Iris pigment epithelial cell (primary cell): ENCODE measurements around the gene CDH1.
"Not testable (repeated sequence)": the region's sequence is repeated elsewhere in the genome, so short reads cannot be mapped to it uniquely, and the experiment has no call there.

Experiments used
- DNase-seq: peaks from one replicate; pipeline ENCODE4 v3.0.0-alpha.2; 2011; ENCODE audit warnings: low read depth

CDH1 gene

DNA sequence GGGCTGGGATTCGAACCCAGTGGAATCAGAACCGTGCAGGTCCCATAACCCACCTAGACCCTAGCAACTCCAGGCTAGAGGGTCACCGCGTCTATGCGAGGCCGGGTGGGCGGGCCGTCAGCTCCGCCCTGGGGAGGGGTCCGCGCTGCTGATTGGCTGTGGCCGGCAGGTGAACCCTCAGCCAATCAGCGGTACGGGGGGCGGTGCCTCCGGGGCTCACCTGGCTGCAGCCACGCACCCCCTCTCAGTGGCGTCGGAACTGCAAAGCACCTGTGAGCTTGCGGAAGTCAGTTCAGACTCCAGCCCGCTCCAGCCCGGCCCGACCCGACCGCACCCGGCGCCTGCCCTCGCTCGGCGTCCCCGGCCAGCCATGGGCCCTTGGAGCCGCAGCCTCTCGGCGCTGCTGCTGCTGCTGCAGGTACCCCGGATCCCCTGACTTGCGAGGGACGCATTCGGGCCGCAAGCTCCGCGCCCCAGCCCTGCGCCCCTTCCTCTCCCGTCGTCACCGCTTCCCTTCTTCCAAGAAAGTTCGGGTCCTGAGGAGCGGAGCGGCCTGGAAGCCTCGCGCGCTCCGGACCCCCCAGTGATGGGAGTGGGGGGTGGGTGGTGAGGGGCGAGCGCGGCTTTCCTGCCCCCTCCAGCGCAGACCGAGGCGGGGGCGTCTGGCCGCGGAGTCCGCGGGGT, at the start of gene CDH1:
Gene CDH1, plus strand, starts transcription at position 247 of the 684 bp plus-strand sequence. Its CDS starts 124 bp downstream, at position 371.
- no peak for DNase-seq

DNA sequence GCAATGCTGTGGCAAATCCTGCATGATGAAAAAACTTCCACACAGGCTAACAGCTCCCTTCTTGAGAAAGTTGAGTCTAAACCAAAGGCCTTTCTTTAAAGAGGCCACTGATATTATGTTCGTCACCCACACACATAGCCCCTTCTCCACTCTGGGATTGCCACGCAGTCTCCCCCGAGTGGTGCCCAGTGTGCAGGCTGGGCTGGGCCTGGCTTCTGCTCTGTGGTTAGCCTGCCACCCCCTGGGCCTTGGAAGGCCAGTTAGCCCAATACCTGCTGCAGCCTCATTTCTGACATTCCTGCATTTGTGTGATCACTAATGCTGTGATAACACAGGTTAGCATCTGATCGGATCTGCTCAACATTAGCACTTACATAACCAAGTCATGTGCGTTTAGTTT, 47.2 kb upstream of the CDH1 start:
- no peak for DNase-seq

DNA sequence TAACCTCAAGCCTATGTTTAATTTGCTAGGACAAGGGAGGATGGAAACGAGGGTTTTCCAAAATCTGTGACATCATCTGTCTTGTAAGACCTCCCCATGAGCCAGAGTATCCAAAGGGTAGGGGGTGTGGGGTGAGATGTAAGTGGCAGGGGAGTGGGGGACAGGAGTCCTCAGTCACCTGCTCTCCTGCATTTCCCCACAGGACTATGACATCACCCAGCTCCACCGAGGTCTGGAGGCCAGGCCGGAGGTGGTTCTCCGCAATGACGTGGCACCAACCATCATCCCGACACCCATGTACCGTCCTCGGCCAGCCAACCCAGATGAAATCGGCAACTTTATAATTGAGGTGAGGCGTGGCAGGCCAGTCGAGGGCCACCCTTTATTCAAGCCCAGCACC, 41.5 kb upstream of the CDH1 start:
- no peak for DNase-seq

DNA sequence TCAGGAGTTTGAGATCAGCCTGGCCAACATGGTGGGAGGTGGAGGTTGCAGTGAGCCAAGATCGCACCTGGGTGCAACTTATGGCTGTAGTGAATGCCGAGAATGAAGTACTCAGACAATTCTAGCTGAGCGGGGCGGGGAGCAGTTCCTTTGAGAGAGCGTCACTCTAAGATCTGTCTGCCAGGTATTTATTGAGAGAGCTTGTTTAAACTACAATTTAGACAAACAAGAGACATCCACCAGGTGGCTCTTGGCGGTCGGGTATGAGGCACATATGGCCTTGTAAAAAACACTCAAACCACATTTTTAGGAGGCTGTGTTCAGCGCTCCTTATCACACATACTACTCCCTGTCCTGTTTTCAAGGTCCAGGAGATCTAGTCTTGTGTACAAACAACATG, 40.6 kb upstream of the CDH1 start:
- DNase-seq = no peak

DNA sequence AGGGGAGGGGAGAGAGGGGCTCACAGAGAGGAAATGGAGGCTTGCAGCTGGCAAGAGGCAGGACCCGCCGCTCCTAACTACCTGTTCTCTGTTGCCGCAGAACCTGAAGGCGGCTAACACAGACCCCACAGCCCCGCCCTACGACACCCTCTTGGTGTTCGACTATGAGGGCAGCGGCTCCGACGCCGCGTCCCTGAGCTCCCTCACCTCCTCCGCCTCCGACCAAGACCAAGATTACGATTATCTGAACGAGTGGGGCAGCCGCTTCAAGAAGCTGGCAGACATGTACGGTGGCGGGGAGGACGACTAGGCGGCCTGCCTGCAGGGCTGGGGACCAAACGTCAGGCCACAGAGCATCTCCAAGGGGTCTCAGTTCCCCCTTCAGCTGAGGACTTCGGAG, 39.0 kb upstream of the CDH1 start:
- no peak for DNase-seq

DNA sequence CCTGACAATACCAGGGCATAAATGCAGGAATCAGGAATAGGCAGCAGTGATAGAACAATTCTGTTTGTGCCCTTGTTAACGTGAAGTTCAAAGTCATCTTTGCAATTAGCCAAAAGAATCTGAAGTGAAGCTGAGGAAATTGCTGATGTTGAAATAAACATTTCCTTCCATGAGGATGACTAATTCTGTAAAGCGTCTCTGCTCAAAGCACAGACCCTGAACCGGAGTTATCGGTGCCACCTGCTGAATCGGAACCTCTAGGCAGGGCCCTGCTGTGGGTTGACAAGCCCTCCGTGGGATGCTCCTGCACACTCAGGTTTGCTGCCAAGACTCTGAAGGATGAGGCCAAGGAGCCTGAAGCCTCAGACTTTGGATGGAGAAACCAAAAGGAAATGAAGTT, 37.0 kb upstream of the CDH1 start:
- peak; percentile 62 for DNase-seq

DNA sequence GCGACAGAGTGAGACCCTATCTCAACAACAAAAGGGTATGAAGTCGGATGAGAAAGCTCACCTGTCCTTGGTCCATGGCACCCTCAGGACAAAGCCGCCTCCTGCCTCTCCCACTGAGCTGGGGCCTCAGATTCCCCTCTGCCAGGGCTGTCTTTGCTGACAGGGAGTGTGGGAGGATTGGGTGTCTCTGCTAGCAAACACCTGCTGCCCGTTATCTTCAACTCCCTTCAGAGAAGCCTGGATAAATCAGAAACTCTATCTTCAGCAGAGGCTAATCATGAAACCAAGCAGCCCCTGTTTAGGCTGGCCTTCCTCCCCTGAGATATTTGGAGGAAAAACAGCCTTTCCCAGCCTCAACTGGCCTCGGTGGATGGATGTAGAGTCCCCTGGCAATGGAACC, 36.3 kb upstream of the CDH1 start:
- DNase-seq = no peak

DNA sequence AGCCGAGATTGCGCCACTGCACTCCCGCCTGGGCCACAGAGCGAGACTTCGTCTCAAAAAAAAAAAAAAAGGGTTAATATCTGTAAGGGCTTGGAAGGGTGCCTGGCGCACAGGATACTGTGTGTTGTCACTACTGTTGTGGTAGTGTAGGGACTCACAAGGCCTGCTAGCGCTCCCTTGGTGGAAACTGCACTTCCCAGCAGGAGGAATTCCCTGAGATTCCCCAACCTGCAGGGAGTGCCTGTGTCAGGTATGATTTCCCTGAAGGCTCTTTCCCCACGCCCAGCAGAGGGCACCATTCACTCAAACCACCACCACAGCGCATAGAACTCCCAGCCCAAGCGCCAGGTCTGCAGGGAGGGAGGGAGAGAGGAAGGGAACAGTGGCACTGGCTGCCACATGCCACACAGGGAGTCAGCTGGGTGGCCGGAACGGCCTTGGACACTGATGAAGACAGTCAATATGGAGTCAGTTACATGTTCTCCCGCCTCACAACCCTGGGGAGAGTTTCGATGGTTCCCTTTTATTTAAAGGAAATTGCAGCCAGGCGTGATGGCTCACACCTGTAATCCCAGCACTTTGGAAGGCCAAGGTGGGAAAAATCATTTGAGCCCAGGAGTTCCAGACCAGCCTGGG, 32.7 kb upstream of the CDH1 start:
- peak; percentile 62 for DNase-seq

DNA sequence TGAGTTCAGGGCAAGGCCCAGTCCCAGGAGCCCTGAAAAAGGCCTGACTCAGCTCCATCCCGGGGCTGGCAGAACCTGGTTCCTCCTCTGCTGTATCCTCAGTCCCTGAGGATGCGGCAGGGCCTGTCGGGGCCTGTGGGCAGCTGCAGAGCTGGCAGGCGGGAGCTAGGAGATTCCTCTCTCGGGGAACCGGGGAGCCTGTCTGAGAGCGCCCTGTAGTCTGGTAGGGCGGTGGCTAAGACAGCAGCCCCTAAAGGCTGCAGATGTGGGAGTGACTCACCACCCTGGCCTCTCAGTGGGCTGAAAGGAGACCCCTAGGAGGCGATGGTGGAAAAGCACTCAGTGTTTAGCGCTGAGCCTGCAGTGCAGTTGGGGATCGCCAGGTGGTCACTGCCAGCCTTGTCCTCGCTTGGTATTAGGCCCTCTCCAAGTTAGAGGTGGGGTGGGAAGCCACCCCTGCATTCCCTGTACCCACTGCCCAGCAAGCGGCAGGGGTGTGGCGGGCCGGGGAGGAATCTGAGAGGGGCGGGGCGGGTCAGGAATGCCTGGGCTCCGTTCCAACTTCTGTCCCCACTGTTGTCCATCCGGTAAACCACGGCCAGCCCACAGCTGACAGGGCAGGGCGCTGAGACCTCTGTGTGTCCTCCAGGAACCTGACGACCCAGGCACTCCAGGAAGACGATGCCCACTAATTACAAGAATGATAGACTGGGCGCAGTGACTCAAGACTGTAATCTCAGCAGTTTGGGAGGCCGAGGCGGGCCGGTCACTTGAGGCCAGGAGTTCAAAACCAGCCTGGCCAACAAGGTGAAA, 29.5 kb upstream of the CDH1 start:
- DNase-seq = peak; percentile 26

DNA sequence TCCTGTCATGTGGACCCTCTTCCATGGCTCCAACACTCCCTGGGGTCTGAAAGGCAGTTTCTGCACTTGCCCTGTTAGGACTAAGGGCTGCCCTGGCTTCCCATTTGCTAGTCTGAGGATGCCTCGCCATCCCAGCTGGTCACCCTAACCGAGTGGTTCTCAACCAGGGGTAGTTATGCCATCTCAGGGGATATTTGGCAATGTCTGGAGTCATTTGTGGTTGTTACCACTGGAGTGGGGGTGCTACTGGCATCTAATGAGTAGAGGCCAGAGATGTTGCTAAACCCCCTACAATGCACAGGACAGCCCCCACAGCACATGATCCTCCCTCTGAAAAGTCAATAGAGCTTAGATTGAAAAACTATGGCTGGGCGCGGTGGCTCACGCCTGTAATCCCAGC, 26.9 kb upstream of the CDH1 start:
- no peak for DNase-seq

DNA sequence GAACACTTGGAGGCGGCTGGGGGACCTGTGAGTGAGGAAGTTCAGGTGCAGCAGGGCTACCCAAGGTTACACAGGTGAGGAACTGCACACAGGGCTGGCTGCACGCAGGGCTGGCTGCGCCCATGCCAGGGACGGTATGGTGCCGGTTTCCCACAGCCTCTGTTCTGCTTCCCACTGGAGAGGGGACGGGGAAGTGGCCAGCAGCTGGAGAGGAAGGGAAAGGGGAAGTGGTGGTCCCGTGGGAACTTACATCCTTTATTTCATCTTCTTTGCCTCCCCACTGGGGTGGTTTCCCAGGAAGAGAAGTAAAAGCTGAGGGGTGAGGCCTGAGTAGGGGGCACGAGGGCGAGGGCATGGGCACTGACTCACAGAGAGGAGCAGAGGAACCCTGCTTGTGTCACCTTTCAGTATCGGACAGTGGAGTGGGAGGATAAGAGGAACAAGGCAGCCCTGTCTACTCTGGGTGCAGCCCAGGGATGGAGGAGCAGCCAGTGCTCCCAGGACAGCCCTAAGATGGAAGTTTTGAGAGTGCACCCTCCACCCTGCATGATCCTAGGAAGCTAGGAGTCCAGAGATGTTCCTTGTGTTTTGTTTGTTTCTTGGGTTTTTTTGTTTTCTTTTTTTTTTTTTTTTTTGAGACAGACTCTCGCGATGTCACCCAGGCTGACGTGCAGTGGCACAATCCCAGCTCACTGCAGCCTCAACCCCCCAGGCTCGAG, 25.5 kb upstream of the CDH1 start:
- DNase-seq = no peak

DNA sequence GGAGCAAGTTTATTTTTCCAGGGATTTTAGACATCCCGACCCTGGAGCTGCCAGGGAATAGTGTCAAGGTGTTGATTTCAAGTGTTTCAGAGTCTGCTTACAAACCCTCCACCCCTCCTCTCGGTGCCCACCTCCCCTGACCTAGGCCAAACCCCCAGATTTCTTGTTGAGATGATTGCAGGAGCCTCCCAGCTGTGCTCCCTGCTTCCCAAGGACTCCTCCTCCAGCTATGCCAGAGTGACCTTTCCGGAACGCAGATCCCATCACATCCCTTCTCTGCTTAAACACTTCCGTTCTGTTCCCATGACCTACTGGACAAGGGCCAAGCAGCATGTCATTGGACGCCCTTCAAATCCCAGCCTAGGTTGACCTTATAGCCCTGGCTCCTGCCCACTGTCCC, 23.7 kb upstream of the CDH1 start:
- DNase-seq = no peak

DNA sequence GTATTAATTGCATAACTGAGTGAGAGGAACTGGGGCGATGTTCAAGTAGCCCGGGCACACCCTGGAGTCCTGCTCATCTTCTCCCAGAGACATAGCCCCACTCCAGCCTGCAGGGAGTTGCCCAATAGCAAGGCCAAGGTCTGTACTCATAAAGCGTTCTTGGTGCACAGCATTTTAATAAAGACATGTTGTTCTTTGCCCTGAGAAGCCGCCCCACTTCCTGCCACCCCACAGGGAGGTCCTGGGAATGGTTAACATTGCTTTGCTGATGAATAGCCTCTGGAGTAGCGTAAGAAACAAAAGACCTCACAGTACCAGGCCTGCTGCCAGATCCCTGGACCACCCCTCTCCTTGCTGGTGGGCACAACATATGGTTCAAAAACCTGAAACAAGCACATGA, 21.6 kb upstream of the CDH1 start:
- peak; percentile 29 for DNase-seq

DNA sequence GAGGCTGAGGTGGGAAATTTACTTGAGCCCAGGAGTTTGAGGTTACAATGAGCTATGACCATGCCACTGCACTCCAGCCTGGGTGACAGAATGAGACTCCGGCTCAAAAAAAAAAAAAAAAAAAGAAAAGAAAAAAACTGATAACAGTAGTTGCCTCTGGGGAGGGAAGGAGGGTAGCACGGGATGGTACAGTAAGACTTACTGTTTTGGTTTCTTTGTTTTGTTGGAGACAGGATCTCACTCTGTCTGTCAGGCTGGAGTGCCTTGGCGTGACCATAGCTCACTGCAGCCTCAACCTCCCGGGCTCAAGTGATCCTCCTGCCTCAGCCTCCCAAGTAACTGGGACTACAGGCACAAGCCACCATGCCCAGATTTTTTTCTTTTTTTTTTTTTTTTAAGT, 20.6 kb upstream of the CDH1 start:
- not testable (repeated sequence) for DNase-seq

DNA sequence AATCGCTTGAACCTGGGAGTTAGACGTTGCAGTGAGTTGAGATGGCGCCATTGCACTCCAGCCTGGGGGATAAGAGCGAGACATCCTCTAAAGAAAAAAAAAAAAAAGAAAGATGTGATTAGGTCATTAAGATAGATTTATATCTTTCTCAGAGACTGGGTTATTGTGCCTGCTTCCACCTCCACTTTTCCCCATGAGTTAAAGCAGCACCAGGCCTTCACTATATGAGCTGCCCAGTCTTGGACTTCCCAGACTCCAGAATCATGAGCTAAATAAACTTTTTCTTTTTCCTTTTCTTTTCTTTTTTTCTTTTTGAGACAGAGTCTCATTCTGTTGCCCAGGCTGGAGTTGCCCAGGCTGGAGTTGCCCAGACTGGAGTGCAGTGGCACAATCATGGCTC, 19.4 kb upstream of the CDH1 start:
- no peak for DNase-seq

DNA sequence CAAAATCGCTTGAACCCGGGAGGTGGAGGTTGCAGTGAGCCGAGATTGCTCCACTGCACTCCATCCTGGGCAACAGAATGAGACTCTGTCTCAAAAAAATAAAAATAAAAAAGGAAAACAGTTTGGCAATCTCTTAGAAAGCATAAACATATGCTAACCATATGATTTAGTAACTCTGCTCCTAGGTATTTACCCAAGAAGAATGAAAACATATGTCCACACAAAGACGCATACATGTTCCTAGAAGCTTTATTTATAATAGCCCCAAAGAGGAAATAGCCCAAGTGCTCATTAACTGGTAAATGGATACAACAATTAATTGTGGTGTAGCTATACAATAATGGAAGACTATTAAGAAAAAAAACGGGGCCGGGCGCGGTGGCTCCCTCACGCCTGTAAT, 18.5 kb upstream of the CDH1 start:
- DNase-seq = no peak

DNA sequence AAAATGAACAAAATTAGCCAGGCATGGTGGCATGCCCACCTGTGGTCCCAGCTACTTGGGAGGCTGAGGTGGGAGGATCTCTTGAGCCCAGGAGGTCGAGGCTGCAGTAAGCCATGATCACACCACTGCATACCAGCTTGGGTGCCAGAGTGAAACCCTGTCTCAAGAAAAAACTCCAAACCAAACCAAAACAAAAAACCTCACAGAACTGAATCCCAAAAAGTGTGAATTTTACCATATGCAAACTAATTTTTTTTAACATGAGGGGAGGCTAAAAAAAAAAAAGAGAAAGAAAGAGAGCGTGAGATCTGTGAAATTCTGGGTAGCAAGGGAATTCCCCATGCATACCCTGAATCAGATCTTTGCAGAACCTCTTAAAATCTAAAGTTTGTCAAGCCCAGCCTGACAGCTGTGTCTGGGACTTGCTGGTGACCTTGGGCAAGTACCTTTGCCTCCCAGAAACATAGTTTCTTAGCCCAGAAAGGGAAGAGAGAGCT, 17.1 kb upstream of the CDH1 start:
- no peak for DNase-seq

DNA sequence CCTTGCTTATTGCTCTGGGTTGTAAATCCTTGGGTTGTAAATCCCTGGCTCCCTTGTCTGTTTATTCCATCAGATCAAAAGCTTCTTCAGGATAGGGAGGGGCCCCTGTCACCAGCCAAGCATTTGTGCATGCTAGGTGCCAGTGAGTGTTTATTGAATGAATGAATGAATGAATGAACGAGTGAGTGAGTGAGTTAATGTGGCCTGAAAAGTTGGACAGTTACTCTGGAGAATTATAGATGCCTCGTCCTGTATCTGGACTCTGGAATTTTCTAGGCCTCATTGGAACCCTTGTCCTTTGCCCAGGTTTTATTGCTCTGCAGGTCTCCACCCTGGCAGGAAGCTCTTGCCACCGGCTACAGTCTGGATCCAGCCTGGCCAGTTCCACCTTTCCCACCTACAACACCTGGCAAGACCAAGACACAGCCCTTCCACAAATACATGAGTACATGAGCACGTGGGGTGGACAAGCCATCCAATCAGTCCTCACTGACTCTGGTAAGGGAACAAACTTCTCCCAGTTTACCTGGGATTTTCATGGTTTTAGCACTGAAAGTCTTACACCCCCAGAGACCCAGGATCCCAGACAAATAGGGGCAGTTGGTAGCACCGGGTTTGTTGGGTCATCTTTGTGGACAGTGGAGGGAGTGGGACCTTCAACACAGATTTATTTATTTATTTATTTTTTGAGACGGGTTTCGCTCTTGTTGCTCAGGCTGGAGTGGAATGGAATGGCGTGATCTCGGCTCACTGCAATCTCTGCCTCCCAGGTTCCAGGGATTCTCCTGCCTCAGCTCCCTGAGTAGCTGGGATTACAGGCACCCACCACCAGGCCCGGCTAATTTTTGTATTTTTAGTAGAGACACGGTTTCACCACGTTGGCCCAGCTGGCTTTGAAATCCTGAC, 14.7 kb upstream of the CDH1 start:
- DNase-seq = no peak

DNA sequence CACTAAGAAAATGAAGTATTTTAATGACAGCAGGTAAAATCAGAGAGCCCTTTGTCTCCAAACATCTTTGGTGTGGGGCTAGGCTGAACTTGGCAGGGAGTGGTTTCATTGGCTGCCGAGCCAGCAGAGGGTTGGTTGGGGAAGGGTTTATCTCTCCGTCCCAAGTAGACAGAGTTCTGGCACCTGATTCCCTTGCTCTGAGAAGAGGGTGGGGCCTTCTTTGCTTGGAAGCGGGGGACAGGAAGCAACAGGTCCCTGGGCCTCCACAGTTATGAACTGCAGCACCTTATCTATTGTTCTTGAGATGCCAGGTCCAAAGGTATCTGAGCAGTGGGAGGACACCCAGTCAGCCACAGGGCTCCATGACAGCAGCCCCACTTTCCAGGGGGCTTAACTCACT, 12.3 kb upstream of the CDH1 start:
- DNase-seq = no peak

DNA sequence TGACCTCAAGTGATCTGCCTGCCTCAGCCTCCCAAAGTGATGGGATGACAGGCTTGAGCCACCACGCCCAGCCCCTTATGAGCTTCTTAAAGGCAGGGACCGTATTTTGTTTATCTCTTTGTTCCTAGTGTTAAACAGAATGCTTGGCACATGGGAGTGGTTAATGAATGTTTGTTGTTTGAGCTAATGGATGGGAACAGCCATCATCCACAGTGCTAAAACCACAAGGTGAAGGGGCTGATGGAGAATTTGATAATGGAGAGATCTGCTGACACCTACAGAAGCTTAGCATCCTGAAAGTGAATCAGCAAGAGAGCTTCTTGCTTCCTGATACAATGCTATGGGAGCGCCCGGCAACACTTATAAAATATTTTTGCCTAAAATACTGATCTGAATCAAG, 8.6 kb upstream of the CDH1 start:
- no peak for DNase-seq

DNA sequence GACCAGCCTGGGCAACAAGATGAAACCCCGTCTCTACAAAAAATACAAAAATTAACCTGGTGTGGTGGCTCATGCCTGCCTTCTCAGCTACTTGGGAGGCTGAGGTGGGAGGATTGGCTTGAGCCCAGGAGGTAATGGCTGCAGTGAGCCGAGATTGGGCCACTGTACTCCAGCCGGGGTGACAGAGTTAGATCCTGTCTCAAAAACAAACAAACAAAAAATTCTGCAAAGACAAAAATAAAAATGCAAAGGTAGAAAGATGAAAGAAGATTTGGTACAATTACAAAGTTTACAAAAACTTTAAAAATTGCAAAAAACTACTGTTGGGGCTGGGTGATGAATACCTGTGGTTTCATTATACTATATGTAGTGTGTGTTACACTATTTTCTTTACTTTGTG, 5.5 kb upstream of the CDH1 start:
- no peak for DNase-seq
